HG03280 (cell line): ENCODE results near the gene ZCCHC9.
"Not testable (repeated sequence)": the region's sequence is repeated elsewhere in the genome, so short reads cannot be mapped to it uniquely, and the experiment has no call there.

ENCODE experiments used
- ATAC-seq: cut with Tn5 transposase; IDR thresholded peaks from one replicate; pipeline ENCODE4 v1.9.1; 2021; ENCODE audit warnings: mild to moderate bottlenecking, moderate library complexity; ENCODE audit not compliant: unreplicated experiment

Gene ZCCHC9

DNA sequence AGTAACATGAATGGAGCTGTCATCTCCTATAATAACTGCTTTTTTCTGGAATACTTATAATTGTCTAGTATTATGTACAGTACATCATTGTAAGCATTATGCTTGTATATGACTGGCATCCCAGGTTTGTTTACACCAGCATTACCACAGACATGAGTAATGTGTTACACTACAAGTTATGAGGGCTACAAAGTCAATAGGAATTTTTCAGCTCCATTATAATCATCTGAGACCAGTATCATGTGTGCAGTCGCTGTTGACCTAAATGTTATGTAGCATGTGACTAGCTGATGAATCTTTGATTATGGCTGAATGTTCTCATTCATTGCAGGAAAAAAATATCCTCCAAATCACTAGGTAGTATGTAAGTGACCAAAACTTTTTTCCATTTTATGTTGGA, 2.2 kb downstream of the ZCCHC9 start:
- no peak for ATAC-seq

DNA sequence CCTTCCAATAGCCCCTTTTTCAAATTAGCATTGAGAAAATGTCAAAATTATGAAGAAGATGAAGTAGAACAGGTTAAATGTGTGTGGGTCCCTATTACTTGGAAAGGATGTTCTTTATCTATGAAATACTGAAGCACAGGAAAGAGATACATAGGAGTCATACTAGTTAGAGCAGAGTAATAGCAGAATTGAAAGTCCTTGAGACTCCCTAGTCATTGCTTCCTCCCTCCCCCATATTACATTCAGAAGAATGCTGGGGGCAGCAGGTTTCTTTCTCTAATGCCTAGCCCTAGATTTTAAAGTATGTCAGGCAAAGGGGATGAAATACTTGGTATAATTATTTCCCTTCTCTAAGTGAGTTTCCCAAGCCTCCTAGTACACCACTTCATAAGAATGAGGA, 4.4 kb downstream of the ZCCHC9 start:
- no peak for ATAC-seq

DNA sequence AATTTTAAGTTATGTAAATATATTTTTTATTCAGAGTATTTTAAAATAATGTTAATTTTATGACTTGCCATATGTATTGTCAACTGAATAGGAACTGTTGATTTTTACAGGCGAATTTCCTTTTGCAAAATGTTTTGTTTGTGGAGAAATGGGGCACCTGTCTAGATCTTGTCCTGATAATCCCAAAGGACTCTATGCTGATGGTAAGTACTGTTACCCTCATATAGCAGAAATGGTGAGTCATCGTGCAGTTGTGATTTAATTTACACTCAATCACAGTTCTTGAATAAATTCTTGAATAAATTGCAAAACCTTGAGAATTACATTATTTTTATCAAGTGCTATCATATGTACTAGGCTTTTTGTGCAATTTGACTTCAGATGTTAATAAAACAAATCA, 7.4 kb downstream of the ZCCHC9 start:
- ATAC-seq = no peak

DNA sequence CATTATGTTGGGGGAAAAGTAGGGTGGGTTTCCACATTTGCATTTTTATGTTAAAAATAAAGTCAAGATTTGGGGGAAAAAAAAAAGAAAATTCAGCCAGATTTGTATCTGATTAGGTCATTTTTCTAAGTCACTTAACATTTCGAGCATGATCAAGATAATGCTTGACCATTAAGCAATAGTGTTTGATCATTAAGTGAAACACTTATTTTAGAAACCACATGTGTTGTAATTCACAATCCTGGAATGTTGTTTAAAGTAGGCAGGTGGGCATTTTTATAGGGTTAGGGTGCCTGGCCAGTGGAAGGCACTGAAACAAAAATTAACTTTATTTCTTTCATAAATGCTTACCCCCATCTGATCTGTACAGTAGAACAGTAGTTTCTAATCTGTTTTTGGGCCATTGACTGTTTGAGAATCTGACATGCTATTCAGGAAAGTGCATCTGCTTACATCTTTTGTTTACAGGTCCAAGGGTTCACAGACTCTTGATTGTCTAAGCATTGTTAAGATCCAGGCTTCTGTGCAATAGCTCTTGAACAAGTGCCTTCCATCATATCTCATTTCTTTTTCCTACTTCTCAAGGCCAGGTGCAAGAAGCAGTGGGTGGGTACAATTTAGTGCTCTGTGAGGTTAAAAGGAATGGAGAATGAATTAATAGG, 9.1 kb downstream of the ZCCHC9 start:
- ATAC-seq = no peak

- ATAC-seq = no peak
These were observed 11.9 kb downstream of the ZCCHC9 start for GRCh38 chr5:81313278-81313677.

GRCh38 chr5:81313686-81314085, 12.3 kb downstream of the ZCCHC9 start:
- no peak for ATAC-seq

DNA sequence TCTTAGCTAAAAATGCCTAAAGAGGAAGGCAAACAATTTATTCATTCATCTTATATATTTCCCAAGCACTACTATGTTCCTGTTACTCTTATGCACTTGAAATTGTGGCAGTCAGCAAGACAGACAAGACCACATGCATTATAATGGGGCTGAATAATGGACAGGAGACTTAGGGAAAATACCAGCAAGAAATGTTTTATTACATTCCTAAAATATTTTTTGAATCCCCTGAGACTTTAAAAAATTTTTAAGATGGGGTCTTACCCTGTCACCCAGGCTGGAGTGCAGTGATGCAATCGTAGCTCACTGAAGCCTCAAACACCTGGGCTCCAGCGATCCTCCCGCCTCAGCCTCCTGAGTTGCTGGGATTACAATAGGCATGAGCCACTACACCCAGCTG, 13.2 kb downstream of the ZCCHC9 start:
- ATAC-seq = no peak

DNA sequence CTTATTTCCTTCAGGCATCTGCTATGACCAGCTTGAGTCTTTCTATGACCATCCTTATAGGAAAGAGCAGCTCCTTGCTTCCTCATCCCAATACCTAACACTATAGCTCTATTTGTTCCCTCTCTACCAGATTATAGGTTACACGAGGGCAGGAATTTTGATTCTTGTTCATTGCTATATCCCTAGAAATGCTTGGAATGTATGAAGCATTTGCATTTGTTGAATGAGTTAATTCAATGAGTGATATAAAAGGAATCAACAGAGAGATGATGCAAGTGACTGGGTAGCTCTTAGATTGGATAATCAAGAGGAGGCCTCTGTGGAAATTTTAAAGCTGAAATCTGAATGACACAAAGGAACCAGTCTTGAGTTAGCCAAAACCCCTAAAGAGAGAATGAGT, 13.9 kb downstream of the ZCCHC9 start:
- ATAC-seq = no peak

DNA sequence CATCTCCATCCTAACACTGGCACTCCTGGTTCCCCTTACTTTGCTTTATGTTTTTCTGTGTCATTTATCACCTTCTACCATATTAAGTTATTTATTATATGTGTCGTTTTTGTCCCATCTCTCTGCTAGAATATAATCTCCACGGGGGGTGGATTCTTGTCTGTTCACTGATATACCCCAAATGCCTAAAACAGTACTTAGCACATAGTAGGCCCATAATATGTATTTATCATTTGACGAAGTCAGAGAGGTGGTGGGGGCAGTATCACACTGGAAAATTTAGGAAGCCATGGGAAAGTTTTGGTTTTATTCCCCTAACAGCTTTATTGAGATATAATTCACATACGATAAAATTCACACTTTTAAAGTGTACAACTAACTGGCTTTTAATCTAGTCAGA, 14.4 kb downstream of the ZCCHC9 start:
- no peak for ATAC-seq

DNA sequence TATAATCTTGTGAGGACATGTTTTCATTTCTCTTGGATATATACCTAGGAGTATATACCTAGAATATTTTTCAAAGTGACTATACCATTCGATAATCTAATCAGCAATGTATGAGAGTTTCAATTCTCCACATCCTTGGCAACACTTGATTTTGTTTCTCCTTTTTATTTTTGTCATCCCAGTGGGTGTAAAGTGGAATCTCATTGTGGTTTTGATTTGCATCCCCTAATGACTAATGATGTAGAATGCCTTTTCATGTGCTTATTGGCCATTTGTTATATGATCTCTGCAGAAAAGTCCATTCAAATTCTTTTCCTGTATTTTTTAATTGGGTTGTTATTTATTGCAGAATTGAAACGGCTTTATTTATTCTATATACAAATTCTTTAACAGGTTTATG, 15.2 kb downstream of the ZCCHC9 start:
- ATAC-seq = no peak

DNA sequence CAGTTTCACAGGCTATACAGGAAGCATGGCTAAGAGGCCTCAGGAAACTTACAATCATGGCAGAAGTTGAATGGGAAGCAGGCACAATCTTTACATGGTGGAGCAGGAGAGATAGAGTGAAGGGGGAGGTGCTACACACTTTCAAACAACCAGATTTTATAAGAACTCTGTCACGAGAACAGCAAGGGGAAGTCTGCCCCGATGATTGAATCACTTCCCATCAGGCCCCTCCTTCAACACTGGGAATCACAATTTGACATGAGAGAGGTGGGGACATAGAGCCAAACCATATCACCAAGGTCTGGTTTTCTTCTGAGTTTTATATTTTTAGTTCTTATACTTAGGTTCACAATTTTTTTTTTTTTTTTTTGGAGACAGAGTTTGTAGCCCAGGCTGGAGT, 16.1 kb downstream of the ZCCHC9 start:
- no peak for ATAC-seq

DNA sequence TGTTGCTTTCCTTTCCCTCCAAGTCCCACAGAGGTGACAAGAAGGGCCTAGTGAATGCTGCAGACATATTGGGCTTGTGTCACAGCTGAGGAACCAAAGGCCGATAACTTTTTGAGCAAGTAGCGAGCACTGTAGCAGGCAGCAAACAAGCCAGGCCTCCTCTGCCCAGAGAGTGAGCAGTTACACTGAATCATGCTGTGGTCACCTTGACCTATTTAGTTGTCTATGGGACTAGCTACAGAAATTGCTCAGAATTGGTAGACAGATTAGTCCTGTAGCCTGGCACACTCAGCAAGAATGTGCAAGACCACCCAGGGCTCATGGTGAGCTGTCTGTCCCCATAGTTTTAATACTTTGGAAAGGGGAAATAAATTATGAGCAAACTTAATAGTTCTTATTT, 25.2 kb downstream of the ZCCHC9 start:
- ATAC-seq = no peak

DNA sequence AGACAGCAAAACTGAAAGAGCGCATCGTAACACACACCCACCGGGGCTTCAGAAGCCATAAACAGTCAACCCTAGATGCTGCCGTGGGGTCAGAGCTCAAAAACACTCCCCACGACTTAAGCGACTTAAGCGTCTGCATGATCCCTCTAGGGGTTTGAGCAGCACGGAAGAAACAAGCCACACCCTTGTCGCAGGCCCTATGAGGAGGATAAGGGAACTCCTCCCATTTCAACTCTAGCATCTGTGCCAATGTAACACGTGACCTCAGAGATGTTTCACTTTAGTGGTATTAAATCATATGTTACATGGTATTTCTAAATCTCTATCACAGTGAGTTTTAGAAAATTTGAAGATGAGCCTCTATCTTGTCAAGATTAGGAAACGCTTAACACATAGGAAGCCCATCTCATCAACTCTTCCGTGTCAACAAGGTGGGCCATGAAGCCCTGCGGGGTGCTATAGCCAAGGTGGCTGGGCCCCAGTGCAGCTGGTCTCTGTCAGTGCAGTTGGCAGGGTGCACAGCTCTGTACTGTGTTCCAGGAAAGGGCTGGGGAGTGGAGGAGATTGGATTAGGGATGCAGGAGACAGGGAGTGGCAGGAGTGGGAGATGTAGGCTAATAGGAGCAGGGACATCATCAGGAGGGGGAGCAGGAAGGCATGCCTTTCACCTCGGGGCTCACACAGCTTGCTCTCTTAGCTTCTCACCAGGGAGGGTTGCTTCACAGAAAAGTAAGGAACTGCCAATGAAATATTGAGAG, 33.1 kb downstream of the ZCCHC9 start:
- no peak for ATAC-seq

DNA sequence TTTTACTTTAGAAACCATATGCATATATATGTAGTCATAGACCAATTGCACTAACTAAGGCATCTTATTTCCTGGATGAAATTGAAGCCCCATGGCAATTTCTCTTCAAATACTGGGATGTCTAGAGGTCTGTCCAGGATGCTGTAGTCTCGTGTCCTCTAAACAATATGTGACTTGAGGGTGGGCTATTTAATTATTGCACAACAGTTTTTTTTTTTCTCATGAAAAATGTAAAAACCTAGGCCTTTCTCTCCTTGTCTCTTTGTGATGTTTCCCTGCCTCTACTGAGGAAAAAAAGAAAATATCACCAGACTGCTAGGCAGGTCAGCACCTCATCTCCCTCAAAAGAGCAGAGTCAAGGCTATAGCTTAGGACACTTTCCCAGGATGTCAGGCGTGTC, 34.6 kb downstream of the ZCCHC9 start:
- ATAC-seq = no peak

DNA sequence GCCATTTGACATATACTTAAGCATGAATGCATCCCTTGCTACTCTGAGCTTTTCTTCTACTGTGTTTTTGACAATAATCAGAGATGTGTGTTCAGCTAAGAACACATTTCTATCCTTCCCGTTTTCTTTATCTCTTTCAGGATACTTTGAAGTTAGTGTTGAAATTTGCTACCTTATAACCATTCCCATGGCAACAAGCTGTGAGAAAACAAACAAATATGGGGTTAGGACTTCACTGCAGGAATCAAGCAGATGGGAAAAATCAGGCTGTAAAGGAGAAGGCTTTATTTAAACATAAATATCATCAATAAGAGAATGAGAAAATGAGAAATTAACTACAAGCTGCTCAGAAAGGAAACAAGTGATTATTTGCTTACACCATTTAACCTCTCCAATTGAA, 35.2 kb downstream of the ZCCHC9 start:
- no peak for ATAC-seq

- ATAC-seq = no peak
These were observed 36.4 kb downstream of the ZCCHC9 start for GRCh38 chr5:81337803-81338202.

GRCh38 chr5:81338213-81338612, 36.8 kb downstream of the ZCCHC9 start:
- ATAC-seq = not testable (repeated sequence)

- no peak for ATAC-seq
These were observed 43.3 kb downstream of the ZCCHC9 start for GRCh38 chr5:81344736-81345135.

GRCh38 chr5:81345411-81346003, 44.1 kb downstream of the ZCCHC9 start:
- no peak for ATAC-seq

DNA sequence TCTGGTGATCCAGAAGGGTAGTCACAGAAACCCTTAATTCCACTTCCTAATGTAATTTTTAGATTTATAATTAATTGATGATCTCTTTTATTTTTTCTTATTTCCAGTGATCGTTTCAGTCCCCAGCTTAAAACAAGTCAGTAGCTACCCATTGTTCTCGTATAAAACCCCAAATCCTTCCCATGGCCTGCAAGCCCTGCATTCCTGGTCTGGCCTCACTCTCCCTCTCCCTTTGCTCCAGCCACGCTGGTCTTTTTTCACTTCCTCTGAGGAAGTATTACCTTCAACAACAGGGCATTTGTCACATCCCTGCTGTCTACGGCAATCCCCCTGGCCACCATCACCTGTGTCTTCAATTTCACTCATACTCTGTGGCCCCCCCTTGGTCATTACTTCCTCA, 47.8 kb downstream of the ZCCHC9 start:
- no peak for ATAC-seq

- no peak for ATAC-seq
These were observed 49.1 kb downstream of the ZCCHC9 start for GRCh38 chr5:81350507-81350906.

- ATAC-seq = no peak
These were observed 51.8 kb downstream of the ZCCHC9 start for GRCh38 chr5:81353189-81353588.
